Stimulated activated CD4-positive, alpha-beta T cell treated with anti-CD3 and anti-CD28 coated beads, TNF-alpha, amount 100 ng/mL, for 24 hours (primary cell): ENCODE results near the gene LMF1.

Experiments
- DNase-seq, 3 experiments: peaks; one replicate each; pipeline ENCODE4 v3.0.0-alpha.2; 2020; ENCODE audit warnings: low read depth in 3 of 3

LMF1 gene

DNA sequence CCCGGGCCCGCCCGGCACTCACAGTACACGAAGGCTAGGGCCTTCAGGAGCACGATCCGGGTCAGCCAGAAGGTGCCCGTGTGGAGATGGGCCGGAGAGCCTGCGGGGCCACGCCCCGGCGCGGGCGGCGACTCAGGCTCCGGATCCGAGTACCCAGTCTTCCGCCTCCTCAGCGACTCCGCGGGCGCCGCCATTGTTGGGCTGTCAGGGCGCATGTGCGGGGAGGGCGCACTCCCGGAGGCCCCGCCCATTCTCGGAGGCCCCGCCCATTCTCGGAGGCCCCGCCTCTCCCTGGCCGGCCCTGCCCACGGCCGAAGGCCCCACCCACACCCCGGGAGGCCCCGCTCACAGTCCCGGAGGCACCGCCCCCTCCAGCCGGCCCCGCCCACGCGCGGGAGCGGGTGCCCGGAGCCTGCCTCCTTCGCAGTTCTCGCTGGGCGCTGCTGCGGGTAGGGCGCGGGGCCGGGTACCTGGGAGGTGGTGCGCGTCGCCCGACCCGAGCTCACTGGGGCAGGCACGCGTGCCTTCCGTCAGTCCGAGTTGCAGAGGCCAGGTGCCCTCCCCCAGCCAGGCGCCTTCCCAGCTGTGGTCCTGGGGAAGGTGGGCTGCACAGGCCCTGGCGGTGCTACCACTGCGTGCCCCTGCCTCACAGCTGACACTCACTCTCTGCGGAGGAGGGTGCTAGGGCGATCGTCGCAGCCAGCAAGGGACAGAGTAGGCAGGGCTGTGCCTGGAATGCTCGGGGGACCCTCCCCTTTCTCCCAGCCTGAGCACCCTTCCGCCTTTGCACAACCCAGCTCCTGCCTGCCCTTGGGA, at the start of gene LMF1:
LMF1 (minus strand) TSS at position 219 of the 816 bp plus-strand sequence; CDS start at position 215, 4 bp downstream.
- peak; percentile 89 to 97 (median 94) for DNase-seq

DNA sequence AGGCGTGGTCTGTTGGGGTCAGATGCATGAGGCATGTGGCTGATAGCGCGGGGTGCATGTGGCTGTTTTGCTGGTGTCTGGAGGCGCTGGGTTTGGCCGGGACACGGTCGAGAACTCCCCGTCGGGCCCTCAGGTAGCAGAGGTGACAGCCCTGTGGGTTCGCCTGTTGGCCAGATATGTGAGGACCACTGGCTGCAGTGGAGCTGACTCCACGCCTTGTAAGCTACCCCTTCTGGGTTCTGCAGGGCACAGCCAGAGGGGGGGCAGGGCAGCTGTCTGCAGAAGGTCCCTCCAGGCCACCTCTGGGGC, 49.3 kb upstream of the LMF1 start:
- DNase-seq = no peak

DNA sequence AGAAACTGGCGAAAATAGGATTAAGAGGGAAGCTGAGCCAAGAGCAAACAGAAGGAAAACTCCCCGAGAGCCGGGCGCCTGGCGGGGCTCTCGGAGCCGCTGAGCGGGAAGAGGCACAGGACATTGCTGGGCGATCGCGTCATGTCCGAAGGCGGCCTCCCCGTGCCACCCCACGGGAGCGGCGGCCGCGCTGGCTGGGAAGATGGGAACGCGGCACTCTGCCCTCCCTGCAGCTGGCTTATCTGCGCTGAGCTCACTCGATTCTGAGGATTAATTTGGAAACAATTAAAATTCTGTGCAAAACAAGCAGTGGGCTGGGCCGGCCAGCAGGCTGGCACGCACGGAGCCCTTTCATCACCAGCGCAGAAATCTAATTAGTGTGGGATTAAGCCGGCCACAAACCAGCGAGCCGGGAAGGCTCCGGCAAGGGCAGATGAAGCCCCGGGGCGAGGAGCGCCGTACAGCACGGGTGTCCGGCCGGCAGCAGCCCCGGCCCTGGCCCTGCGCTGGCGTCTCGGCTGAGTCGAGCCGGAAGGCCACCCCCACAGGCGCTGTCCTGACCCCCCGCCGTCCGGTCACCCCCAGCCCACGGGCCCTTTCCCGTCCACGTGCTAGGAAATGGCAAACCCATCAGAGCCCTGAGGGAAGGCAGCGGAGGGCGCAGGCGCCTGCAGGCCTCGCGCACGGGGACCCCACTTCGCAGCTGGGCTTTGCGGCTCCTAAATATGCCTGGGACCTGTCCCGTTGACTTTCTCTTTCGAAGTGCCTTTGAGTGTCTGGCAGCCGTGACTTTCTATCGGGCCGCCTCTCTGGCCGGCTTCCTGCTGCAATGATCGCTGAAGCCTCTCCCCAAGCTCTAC, 48.7 kb upstream of the LMF1 start:
- no peak for DNase-seq

DNA sequence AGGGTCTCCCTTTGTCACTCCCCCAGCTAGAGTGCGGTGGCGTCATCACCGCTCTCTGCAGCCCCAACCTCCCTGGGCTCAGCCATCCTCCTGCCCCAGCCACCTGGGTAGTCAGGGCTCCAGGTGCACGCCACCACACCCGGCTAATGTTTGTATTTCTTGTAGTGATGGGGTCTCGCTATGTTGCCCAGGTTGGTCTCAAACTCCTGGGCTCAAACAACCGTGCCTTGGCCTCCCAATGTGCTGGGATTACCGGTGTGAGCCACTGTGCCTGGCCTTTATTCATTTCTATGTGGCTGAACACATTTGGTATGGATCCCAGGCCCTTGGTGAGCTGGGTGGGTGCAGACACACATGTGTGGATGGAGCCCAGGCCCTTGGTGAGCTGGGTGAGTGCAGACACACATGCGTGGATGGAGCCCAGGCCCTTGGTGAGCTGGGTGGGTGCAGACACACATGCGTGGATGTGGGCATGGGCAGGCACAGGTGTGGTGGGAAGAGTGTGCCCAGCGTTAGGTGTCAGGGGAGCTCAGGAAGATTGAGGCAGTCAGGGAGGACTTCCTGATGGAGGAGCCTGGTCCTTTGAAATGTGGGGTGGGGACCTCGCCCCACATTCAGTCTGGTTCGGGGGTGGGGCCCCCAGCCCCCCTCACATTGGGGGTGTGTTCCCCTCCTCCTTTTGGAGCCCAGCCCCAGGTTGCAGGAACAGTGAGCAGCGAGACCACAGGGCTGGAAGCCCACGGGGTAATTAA, 47.8 kb upstream of the LMF1 start:
- DNase-seq = no peak

DNA sequence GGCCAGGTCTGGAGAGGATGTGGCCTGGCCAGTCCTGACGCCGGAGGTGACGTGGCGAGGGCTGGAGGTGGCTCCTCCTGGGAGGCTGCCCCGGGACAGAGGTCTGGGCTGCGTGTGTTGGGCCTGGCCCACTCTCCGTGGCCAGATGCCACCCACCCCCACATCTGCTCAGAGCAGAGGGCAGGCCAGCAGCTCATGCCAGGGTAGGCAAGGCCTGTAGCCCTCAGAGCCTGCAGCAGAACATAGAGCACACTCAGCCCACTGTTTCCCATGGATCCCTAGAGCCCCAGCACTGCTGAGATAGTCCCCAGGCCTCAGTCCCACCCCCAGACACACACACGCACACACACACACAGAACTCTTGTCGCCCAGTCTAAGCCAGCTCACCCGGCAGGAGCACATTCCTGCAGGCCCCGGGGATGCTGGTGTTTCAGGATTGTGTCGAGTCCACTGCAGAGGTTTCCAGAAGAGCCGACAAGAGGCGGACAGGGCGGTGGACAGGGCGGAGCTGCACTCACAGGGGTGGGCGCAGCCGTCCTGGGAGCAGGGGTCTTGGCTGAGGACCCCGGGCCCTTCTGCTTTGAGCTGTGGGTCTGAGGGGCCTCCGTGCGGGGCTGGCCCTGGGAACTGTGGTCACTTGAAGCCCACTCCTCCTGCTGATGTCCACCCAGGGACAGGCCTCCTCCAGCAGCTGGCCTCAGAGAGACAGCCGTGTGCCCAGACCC, 44.1 kb upstream of the LMF1 start:
- DNase-seq = no peak

DNA sequence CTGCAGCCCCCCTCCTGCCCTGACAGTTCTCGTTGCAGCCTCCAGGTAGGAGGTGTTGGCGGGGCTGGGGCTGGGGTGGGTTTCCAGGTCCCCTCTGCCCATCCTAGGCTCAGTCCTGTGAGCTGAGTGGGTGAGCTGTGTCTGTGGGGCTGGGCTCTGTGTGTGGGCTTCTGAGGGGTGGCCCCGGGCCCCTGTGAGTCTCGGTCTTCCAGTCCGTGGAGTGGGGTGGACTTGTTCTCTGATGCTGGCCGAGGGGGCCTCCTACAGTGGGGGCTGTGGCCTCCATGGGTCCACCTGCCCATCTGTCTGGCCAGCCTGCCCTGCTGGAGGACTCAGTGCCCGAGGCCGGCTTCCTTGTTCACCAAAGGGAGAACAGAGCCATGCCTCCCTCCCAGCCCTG, 43.4 kb upstream of the LMF1 start:
- no peak for DNase-seq

DNA sequence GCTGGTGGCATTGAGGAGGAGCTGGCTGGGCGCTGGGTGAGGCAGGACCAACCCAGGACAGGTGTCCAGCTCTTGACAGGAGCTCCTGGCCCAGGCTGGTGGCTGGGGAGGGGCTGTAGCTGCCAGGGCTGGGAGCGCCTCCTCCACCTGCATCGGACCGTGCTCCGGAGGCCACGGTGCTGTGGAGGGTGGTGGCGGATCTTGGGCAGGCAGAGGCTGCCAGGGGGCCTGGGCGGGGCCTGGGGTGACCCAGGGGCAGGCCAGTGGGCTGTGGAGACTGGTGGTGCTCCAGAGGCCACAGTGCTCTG, 42.8 kb upstream of the LMF1 start:
- DNase-seq = no peak

DNA sequence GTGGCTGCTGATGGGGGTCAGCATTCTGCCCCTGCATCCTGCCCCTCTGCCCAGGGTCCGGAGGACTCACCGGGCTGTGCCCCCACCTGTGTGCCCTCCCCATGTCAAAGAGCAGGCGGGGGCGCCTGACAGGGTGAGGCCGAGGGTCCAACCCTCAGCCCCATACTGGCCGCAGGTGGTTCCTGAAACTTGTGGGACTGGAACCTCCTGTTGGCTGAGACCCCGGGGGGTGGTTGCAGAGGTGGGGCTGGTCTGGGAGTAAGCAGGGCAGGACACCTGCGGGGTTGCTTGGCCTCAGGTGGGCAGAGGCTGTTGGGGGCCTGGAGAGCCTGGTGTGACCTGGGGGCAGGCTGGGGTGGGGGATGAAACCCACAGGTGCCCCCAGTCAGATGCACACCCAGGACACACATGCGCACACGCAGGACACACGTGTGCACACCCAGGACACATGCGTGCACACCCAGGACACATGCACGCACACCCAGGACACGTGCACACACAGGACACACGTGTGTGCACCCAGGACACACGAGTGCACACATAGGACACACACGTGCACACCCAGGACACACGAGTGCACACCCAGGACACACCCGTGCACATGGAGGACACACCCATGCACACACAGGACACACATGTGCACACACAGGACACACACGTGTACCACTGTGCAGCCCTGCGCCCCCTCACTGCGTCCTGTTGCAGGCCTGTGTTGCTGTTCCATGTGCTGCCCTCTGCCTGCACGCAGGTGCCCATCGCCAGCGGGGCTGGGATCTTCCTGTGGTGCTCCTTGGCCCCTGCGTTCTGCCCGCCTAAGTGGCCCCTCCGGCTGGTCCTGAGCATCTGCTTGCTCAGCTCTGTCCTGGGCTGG, 42.2 kb upstream of the LMF1 start:
- no peak for DNase-seq

DNA sequence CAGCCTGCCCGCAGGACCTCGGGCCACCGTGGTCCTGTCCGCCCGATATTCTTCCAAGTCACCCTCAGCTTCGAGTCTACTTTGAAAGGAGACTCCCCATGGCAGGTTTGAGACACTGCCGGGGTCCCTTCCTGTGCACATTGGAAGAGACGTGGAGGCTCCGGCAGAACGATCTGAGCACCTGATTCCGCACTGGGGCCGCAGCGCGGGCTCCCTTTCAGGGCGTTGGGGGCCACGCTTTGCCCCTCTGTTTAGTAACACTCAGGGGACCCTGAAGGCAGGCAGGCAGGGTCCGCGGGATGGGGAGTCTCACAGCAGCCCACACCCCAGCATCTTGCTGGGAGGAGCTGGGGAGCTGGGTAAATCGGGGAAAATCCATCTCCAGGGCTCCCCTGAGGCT, 41.4 kb upstream of the LMF1 start:
- no peak for DNase-seq

DNA sequence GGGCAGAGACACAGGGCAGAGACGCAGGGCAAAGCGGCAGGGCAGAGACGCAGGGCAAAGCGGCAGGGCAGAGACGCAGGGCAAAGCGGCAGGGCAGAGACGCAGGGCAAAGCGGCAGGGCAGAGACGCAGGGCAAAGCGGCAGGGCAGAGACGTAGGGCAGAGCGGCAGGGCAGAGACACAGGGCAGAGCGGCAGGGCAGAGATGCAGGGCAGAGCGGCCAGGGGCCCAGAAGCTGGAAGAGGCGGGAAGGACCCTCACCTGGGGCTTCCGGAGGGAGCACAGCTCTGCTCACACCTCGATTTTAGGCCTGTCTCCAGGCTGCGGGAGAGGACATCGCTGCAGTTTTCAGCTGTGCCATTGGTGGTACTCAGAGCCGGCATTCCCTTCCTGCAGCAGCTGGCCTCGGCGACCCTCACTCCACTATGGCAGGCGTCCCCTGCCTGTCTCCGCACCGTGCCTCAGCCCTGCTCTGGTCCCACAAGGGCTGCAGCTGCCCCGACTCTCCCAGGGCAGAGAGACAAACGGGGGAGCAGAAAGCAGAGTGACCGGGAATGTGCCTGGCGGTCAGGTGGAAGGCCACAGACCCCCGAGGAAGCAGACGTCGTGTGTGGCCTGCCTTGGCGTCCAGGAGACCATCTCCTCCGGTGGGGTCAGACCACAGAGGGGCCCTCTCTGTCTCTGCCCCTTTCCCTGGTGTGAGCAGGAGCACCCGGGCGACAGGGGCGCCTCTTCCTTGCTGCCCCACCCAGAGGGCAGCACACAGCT, 40.7 kb upstream of the LMF1 start:
- no peak for DNase-seq

DNA sequence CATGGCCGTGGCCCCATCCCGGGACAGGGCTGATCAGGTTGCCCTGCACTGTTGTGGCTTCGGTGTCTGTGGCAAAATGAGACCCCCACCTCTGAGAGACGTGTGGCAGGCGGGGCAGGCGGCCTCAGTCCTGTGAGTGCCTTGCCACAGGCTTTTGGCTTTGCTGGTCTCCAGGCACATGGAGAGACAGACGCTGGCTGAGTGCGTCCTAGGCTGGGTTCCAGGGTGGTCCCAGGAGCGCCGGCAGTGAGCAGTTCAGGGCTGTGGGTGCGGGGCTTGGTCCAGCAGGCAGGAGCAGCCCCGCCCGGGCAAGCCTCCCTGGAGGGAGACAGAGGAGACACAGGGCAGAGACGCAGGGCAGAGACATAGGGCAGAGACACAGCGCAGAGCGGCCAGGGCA, 40.0 kb upstream of the LMF1 start:
- no peak for DNase-seq

DNA sequence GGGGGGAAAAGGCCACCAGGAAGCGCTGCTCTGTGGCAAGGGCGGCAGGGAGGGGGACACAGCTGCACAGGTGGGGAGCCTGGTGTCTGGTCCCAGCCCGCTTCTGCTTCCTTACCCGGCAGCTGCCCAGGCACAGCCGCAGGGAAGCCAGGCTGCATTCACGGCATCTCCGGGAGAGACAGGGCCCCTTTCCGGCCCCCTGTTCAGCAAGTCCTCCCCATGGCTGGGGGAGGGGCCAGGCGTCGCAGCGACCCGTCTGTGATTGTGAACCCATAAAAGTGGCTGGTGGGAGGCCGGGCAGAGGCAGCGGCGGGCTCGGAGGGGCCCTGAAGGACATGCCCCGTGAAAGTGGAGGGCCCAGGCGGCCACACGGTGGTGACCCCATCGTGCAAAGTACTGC, 39.5 kb upstream of the LMF1 start:
- DNase-seq = no peak

DNA sequence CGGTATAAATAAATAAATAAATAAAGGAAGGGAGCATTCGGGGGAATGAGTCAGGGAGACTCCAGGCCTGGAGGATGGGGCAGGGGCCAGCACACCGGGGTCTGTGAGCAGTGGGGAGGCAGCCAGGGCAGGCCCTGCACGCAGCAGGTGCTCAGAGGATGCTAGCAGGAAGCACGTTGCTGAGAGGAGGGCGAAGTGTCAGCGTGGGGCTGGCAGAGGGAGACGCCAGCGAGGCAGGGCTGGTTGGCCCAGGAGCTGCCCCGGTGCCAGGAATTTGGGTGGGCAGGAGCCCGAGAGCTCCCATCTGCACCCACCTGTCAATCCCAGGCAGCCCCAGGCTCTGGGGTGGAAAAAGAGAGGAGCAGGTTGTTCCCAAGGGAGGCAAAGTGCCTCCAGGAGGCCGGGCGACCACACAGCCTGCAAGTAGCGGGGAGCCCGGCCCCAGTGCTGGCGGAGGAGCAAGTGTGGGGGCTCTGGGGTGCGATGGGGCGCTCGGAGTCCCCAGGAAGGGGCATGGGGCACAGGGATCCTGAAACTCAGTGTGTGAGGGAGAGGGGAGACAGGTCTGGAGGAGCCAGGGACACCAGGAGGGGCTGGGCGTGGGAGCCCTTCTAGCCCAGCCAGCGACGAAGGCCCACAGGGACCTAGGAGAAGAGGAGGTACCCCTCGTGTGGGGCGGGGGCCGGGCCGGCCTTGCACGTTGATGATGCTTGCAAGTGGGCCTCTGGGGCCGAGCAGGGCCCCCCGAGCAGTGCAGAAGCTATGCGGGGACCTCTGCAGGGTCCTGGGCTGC, 38.8 kb upstream of the LMF1 start:
- DNase-seq = no peak

DNA sequence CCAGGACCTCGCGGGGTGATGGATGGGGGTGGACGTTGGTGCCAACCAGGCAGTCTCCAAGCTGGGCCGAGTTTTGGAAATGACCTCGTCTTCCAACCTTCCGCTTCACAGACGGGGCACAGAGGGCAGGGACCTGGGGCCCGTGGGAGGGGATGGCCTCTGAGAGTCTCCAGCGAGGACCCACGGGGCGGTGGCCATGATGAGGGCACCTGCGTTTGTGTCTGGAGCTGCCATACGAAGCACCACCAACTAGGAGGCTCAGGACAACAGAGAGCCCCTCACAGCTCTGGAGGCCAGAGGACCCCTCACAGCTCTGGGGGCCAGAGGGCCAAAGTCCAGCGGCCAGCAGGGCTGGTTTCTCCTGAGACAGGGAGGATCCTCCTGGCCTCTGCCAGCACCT, 37.3 kb upstream of the LMF1 start:
- no peak for DNase-seq

DNA sequence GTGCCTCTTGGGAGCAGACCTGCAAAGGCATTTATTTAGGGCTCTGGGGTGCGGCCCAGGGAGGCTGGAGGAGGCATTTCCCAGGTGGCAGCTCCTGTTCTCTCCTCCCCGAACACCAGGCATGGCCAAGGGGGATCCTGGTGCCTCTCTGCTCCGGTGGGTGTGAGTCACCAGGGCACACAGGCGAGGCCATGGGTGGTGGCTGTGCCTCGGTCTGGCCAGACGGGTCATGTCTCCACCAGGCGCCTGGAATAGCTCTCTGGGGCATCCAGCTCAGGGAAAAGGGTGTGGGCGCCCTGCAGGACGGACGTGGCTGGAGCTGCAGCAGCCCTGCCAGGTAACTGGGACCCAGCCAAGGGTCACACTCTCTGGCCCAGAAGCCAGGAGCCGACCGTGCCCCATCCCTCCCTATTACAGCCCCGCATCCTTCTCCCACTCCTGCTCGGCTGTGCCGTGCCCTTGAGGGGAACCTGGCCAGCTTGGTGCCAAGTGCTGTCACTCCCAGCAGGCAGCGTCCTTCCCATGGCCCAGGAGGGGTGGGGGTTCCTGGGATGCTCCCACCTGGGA, 36.6 kb upstream of the LMF1 start:
- DNase-seq = no peak

DNA sequence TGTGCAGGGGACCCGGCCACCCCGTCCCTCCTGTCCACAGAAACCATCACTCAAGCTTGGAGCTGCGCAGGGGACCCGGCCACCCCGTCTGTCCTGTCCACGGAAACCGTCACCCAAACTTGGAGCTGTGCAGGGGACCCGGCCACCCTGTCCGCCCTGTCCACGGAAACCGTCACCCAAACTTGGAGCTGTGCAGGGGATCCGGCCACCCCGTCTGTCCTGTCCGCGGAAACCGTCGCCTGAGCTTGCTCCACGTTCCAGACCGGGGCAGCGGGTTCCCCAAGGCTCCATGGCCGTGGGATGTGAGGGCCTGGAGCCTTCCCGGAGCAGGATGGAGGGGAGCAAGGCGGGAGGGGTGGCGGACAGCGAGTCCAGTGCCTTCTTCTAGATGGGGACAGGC, 36.0 kb upstream of the LMF1 start:
- DNase-seq = no peak

DNA sequence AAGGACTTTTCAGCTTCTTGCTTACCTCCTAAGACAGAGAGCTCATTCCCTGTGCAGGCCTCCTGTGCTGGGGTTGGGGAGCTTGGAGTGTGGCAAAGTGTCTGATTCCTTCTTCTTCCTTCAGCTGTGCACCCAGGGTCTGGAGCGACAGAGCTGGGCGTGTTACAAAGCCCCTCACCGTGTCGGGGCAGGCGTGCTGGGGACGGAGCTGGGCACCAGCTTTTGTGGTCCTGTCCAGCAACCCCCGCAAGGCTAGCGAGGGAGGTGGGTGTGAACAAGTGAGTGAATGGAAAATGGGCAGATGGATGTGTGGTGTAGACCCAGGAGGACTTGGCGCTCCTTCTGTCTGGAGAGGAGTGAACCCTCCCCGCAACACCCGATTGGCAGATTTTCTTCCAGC, 34.5 kb upstream of the LMF1 start:
- no peak for DNase-seq

DNA sequence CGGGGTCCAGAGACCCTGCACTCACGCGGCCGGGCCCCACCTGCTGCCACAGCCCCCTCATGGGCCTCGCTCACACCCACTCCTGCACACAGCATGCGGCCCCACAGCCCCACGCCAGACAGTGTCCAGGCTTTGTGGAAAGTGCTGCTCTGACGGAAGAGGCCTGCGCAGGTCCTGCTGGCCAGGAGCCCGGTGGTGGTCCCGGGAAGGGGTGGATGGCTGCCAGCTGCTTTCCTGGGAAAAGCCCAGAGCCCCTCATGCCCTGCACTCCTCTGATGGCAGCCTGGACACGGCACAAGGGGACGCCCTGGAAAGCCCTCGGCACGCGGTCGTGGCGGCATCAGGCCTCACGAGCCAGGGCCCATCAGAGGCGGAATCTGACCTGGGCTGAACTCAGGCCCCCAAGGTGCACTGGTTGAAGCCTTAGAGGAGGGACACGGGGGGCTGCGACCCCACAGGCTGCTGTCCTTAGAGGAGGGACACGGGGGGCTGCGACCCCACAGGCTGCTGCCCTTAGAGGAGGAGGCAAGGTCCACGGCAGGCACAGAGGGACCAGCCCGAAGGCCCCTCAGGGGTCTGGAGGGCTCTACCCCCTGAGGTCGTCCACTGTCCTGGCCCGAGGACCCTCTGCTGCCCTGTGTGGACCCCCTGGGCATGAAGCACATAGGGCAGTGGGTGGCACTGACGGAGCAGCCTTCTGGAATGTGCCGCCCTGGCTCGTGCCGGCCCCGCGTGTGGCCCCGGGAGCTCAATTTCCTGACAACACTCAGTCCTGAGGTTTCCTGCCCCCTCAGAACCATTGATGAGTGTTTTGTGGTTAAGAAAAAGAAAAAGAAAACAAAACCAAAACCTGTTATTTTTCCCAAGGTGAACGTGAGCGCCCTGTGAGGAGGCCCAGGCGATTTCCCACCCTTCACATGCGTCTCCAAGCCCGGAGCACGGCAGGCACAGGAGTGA, 32.9 kb upstream of the LMF1 start:
- peak; percentile 31 to 47 (median 38) for DNase-seq
